GM21528 (cell line): Measurements from ENCODE around the gene GTF2H4.

Experiments
- ATAC-seq: cut with Tn5 transposase; IDR thresholded peaks from one replicate; pipeline ENCODE4 v1.9.1; 2021; ENCODE audit warnings: mild to moderate bottlenecking, moderate library complexity; ENCODE audit not compliant: unreplicated experiment, low FRiP score

GTF2H4 gene

DNA sequence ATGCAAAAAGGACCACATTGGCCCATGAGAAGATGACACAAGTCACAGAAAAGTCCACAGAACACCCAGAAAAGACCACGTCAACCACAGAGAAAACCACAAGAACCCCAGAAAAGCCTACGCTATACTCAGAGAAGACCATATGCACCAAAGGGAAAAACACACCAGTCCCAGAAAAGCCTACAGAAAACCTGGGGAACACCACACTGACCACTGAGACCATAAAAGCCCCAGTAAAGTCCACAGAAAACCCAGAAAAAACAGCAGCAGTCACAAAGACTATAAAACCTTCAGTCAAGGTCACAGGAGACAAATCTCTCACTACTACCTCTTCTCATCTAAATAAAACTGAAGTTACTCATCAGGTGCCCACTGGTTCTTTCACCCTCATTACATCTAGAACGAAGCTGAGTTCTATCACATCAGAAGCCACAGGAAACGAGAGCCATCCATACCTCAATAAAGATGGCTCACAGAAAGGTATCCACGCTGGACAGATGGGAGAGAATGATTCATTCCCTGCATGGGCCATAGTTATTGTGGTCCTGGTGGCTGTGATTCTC lies 44.0 kb downstream of the GTF2H4 start:
- no peak for ATAC-seq

DNA sequence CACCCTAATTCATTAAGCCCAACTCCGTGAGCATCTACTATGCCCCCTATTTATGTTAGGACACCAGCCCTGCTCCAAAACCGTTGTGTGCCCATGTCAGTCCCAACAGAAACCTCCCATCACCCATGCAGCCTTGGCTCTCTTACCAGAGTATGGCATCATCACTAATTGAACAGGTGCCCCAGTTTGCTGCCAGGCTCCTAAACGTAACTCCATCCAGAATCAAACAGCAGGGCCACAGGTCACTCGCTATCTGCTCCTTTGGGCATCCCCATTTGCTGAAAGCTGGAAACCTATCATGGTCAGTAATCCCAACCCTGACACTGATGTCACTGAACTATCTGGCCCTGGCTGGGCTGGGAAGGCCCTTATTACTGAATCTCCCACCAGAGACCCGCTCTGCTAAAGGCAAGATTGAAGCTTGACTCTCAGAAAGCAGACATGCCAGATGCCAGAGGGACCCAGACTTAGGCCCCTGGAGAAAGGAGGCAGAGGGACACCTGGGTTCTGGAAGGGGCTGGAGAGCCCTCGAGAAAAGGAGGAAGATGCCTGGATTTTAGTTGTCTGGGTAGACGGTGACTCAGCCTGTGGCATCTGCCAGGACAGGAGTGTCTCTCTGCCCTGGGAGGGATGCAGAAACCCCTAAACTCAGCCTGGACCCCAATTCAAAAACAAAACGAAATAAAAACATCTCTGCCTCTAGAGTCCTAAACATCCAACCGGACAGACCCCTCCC lies 46.8 kb downstream of the GTF2H4 start:
- no peak for ATAC-seq

GRCh38 chr6:30955367-30956042 lies 47.5 kb downstream of the GTF2H4 start:
- no peak for ATAC-seq

- no peak for ATAC-seq
Observed at GRCh38 chr6:30957716-30958115, 49.7 kb downstream of the GTF2H4 start.

- ATAC-seq = no peak
Observed at GRCh38 chr6:30960907-30961673, 53.1 kb downstream of the GTF2H4 start.

DNA sequence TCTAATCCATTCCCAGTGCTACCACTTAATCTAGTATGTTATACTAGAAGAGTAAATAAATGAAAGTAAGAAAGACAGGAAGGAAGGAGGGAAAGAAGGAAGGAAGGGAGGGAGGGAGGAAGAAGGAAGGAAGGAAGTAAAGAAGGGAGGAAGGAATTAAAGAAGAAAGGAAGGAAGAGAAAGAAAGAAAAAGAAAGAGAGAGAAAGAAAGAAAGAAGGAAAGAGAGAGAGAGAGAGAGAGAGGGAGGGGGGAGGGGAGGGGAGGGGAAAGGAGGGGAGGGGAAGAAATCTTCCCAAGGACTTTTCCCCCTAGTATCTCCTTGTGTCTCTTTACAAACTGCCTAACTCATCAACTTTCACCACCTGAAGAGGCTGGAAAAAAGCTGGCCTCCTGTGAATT lies 54.7 kb downstream of the GTF2H4 start:
- no peak for ATAC-seq

DNA sequence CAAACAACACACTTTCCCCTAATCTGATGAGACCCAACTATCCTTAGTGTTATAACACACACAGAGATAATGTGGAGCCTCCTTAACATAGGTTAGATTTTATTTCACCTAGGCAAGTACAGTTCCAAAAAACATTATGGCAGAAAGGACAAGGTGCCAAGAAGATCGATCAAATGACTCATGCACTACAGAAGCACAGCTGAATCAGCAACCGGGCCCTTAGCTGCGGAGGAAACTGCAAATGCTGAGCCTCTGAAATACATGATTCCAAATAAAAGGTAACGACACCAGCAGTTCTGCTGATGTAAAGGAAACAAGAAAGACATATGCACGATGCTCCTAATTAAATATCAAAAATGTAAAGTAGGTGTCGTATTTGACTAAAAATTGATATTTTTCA lies 55.6 kb downstream of the GTF2H4 start:
- no peak for ATAC-seq
